GM21360 (cell line): ENCODE results near the gene C11orf58.

ENCODE experiments used
- ATAC-seq: cut with Tn5 transposase; IDR thresholded peaks from one replicate; pipeline ENCODE4 v1.9.1; 2021; ENCODE audit warnings: mild to moderate bottlenecking, moderate library complexity; ENCODE audit not compliant: unreplicated experiment

Gene C11orf58

DNA sequence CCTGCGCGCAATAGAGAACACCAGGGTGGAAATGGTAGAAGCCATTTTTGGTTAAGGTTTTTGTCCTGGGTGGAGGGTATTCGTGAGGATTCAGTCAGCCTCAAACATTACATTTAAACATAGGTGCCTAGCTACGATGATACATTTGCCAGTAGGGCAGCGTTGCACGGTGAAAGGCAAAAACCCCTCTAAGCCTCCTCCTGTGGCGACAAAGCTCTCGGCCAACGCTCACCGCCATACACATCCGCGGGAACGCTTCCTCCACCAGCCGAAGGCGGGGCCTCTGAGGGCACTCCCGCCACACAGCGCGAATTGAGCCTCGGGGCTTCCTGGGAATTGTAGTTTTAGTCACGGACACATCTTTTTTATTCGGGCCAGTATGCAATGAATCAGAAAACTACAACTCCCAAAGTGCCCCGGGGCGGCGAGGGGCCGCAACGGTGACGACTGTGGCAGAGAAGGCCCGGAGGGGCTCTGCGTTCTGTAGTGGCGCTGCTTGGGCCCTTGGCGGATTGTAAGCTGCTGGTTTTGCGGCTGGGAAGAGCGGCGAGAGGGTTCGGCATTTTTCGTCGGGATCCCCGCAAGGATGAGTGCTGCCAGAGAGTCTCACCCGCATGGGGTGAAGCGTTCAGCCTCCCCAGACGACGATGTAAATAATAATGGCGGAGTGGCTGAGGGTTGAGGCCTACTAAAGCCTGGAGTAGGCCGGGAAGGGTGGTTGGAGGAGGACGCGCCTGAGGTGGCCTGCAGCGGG, at the start of gene C11orf58:
Gene C11orf58, plus strand, starts transcription at position 455 of the 754 bp plus-strand sequence. Its CDS starts 132 bp downstream, at position 587.
- peak; percentile 98 for ATAC-seq

DNA sequence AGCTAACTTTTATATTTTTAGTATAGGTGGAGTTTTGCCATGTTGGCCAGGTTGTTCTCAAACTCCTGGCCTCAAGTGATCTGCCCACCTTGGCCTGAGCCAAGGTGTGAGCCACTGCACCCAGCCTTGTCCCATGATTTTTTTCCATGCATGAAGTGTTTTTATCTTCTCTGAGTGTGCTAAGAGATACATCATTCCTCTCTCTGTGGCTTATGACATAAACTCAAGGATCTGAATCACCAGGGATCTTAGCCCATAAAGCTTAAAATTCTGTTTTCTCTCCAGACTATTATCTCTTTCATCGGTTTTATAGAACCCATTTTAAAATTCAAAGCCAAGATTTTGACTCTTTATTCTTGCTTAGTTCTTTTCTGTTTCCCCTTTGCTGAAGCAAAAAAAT, 48.4 kb upstream of the C11orf58 start:
- ATAC-seq, result no peak

DNA sequence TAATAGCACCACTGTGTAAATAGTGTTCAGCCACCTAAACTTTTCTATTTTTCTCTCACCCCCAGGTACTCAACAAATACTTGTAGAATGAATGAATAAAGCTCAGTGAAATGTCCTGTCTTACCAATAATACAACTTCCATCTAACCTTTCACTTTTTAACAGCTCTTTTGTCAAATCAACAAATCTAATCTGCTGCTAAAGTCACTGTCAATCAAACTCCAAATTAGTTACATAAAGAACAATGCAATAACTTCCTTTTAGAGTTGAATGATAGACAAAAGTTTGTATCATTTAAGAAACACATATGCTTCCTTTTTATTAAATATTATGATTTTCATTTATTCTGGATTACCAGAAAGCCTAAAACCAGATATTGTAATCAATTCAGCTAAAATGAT, 34.7 kb upstream of the C11orf58 start:
- no peak for ATAC-seq

DNA sequence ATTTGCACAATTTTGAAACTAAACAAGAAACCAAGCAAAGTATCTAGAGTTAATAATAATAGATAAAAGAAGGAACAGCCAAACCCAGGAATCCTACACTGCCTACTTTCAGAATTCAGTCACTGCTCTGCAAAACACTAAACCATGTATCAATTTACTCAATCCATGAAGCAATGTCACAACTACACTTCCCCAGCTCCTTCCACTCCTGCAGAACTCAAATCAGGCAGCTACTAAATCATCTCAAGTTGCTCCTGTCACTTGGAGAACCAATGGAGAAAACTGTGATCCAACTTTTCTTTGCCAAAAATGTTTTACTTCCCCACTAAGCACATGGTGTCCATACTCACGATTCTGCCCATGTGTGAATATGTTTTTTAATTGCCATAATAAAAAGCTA, 24.9 kb upstream of the C11orf58 start:
- no peak for ATAC-seq

DNA sequence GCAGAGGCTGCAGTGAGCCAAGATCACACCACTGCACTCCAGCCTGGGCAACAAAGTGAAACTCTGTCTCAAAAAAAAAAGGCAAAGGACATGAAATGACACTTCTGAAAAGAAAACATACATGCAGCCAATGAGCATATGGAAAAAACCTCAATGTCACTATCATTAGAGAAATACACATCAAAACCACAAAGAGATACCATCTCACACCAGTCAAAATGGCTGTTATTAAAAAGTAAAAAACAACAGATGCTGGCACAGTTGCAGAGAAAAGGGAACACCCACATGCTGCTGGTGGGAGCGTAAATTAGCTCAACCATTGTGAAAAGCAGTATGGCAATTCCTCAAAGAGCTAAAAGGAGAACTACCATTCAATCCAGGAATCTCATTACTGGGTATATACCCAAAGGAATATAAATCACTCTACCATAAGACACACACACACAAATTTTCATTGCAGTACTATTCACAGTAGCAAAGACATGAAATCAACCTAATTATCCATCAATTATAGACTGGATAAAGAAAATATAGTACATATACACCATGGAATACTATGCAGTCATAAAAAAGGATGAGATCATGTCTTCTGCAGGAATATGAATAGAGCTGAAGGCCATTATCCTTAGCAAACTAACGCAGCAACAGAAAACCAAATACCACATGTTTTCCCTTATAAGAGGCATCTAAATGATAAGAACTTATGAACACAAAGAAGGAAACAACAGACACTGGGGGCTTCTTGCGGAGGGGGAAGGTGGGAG, 15.7 kb upstream of the C11orf58 start:
- ATAC-seq, result no peak

DNA sequence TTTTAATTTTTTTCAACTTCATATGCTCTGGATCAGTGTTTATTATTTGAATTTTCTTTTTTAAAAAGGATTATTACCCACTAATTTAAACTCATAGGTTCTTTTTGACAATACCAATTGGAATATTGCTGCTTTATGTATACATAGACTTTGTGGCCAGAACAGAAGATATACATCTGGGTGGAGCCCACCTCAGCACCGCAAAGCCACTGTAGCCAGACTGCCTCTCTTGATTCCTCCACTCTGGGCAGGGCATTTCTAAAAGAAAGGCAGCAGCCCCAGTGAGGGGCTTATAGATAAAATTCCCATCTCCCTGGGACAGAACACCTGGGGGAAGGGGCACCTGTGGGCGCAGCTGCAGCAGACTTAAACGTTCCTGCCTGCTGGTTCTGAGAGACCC, 10.6 kb upstream of the C11orf58 start:
- ATAC-seq, result no peak

DNA sequence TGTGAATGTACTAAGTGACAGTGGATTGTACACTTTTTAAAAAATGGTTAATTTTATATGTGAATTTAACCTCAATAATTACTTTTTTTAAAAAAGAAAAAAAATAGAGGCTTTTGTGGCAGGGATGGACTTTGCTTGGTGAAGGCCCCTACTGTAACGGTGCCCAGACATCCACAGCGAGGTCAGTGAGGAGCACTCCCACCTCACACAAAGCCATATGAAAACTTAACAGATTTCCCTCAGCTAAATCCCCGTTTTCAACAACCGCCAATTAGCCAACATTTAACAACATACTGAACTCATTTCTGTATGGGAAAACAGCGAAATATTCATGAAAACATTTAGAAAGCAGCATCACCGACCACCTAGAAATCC, 642 bp upstream of the C11orf58 start:
- ATAC-seq, result peak; percentile 13

DNA sequence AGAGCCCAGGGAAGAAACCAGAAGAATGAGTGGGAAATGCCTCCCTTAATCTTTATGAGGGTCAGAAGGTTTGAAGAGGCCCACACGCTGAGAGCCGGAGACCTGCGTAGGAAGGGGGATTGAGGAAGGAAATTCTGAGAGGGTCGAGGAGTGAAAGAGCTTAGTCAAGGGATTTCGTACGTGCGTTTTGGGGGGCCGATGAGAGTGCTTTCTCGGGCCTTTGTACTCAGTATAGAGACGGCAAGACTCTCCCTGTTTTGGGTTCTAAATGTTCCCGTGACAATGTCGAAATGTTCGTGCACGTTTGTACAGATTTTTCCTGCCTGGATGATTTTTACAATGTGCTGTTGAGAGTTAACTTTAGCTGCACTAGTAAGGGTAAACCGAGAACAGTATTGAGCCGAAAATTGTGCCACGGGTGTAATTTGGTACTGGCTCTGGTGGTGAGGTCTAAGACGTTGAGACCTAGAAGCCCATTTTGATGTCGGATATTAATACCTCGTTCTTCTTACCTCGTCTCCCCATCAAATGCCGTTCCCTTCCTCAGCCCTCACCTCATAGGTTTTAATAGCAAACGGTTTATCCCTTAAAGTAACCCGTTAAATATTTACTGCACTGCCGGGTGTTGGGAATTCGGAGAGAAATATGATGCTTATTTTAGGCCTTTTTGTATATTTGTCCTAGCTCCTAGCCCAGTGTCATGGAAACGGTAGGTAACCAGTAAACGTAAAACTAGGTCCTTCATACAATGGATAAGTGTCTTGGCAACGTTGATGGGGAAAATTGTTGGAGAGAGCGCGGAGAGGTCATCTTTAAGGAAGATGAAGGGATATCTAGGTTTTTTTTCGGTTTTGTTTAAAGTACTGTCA, 734 bp downstream of the C11orf58 start:
- no peak for ATAC-seq

DNA sequence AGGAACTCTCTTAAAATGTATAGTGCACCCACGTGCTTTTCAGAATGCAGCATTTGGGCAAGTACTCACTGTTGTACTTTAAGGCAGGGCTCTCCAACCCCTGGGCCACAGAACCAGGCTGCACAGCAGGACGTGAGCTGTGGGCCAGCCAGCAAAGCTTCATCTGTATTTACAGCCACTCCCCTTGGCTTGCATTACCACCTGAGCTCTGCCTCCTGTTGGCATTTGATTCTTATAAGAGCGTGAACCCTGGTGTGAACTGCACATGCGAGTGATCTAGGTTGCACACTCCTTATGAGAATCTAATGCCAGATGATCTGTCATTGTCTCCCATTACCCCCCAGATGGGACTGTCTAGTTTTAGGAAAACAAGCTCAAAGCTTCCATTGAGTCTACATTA, 3.0 kb downstream of the C11orf58 start:
- no peak for ATAC-seq

DNA sequence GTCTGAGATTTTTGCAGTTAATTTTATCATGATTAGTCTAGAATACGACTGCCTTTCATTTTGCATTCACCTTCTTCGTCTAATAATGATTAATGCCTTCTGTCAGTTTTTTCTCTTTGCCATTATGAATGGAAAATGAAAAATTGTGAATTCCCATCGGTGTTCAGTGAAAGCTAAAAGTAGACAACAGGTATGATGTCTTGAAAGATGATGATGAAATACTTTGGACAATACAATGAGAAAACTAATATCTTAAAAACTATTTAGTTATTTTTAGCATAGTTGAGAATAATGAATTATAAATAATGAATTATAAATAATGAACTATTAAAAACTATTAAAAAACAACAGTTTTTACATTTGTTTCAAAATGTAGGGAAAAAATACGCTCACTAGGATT, 5.0 kb downstream of the C11orf58 start:
- ATAC-seq, result no peak

DNA sequence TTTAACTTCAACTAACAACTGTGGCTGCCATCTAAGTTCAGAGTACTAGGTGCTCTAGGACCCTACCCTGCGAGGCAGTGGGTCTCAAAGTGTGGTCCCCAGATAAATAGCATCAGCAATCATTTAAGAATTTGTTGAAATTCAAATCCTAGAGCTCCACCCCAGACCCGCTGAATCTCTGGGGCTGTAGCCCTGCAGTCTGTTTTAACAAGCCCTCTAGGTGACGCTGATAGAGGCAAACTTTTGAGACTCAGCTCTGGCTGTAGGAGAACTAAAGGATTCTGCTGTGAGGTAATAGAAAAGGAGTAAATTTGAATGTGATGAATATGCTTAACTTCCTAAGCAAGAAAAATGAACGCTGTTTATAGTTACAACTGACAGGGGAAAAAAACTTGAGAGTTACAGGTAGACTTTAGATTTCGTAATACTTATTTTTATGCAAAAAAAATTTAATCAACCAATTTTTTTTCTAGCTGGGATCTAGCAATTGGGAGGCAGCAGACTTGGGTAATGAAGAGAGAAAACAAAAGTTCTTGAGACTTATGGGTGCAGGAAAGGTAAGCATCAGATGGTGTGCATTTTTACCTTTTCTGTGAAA, 5.8 kb downstream of the C11orf58 start:
- no peak for ATAC-seq

DNA sequence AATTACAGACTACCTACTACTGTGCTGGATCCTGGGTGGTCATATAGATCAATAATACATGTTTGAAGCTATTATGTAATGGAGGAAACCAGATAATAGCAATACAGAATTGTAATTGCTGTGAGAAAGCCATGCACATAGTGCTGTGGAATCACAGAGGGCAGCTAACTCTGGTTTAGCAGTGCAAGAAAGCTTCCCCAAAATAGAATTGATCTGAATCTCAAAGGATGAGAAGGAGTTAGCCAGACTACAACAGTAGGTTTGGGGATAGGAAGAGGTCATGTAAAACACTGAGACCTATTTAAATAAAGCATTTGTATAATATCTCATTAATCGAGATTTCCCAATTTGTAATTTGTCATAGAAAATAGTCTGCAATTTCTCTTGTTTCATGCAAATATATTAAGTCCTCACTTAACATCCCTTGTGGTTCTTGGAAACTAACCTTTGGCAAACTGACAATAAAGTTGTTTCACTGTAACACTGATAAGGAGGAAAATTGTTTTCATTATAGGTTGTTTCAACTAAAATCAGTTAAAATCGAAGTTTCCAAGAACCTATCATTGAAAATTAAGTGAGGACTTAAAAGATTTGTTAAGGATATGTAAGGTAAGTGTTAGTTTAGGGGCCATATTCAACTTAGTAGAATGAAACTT, 7.6 kb downstream of the C11orf58 start:
- no peak for ATAC-seq

DNA sequence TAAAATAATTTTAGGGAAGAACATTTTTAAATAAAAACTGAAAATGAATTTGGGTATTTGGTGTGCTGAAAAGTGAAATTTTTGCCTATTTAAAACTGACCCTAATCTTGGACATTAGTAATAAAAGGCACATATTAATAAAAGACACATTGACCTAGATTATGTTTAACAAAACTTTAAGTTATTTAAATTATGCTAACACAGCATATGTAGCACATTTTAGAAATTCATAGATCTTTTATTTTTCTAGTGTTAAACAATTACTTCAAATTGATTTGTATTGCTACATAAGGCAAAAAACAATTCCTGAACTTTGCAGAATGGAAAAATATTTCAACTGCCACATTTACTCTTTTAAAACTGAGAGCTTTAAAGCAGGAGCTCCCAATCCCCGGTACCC, 10.6 kb downstream of the C11orf58 start:
- no peak for ATAC-seq

DNA sequence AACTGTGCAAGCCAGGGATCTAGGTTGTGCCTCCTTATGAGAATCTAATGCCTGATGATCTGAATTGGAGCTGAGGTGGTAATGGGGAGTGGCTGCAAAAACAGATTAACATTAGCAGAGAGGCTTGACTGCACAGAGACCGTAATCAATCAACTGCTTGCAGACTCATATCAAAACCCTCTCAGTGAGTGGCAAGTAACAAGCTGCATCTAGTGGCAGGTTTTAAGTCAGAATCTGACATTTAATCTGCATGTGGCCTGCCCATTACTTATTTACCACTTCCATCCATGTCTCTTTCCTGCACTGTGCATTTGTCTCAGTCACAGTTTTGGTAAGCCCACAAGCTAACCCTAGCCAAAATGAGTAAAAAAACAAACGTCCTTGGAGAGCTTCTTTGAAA, 11.2 kb downstream of the C11orf58 start:
- no peak for ATAC-seq

DNA sequence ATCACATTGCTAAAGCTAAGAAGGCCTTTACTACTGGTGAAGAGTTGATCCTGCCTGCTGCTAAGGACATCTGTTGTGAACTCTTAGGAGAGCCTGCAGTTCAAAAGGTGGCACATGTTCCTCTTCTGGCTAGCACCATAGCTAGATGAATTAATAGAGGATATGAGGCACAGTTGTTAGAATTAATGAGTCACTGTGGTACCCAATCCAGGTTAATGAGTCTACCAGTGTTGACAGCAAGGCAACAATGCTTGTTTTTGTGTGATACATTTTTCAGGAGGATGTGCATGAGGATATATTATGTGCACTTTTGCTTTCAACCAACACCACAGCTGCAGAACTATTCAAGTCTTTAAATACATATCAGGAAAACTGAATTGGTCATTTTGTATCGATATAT, 12.0 kb downstream of the C11orf58 start:
- no peak for ATAC-seq

DNA sequence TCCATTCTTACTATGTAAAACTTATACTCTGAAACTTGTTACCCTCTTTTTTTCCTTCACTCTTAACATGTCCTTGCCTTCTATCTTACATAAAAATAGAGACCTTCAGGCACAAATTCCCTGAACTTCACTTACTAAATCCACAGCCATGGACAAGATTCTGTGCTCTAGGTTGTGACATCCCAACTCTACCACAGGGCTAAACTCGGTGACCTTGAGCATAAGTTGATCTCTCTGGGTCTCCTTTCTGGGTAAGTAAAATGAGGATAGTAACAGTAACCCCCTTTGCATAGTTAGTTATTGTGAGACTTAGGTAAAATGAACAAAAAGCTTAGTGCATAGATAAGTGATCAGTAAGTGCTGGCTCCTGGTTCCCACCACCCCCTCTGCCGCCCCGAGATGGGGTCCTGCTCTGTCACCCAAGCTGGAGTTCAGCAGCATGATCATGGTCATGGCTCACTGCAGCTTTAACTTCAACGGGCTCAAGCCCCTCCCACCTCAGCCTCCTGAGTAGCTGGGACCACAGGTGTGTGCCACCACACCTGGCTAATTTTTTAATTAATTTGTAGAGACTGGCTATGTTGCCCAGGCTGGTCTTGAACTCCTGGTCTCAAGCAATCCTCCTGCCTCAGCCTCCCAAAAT, 20.1 kb downstream of the C11orf58 start:
- ATAC-seq, result no peak

DNA sequence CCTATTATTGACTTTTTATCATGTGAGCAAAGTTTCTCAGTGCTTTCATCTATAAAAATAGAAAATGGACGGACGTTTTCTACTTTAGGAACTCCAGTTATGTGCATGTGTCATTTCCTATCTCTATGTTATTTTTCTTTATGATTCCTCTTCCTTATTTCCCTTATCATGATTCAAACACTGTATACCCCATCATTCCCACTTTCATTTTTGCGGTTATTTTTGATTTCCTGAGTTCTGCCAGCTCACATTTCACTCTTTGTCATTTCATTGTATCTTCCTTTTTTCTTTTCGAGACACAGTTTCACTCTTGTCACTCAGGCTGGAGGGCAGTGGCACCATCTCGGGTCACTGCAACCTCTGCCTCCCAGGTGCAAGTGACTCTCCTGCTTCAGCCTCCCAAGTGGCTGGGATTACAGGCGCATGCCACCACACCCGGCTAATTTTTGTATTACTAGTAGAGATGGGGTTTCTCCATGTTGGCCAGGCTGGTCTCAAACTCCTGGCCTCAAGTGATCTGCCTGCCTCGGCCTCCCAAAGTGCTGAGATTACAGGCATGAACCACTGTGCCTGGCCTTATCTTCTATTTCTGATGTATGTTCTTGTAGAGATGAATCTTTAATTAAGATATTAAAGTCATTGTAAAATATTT, 21.5 kb downstream of the C11orf58 start:
- no peak for ATAC-seq

DNA sequence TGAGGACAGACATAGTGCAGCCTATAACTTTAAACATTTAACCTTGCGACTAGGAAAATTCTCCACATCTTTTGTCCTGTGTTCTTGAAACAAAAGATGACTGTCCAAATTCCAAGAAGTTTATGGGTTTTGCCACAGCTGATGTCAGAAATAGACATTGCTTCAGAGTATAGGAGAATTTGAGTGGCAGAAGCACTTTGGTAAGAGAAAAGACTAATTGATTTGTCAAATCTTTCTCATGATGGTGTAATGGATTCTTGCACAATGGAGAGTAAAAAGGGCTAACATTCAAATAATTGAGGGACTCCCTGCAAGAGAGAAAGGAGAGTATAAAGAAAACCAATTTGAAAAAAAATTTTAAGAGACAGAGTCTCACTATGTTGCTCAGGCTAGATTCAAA, 25.3 kb downstream of the C11orf58 start:
- no peak for ATAC-seq

DNA sequence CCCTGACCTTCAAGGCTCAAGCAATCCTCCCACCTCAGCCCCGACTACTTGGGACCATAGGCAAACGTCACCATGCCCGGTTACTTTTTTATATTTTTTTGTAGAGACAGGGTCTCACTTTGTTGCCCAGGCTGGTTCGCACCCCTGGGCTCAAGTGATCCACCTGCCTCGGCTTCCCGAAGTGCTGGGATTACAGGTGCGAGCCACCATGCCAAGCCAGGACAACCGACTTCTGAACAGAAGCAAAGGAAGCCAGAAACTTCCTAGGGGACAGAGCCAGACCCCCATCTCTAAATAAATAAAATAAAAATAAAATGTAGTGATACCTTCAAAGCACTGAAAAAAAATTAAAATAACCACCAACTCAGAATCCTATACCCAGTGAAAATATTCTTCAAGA, 26.4 kb downstream of the C11orf58 start:
- ATAC-seq, result no peak

DNA sequence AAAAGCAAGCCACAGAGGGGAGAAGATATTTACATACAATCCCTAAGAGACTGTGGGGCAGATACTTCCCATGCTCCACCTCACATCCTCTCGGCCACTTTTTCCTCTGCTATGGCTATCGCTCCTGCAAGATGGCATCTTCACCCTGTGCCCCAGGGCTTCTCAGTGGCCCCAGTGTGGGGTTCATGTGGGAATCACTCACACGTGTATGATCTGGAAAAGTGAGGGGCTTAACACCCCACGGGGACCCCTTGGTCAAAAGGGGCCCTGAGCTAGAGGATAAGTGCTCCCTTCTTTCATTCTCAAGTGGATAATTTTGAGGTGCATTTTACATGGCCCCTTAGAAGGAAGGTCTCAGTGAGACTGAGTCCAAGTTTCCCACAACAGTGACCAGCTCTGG, 28.7 kb downstream of the C11orf58 start:
- no peak for ATAC-seq
